ENCODE measurements around the gene SMAD4.

DNA sequence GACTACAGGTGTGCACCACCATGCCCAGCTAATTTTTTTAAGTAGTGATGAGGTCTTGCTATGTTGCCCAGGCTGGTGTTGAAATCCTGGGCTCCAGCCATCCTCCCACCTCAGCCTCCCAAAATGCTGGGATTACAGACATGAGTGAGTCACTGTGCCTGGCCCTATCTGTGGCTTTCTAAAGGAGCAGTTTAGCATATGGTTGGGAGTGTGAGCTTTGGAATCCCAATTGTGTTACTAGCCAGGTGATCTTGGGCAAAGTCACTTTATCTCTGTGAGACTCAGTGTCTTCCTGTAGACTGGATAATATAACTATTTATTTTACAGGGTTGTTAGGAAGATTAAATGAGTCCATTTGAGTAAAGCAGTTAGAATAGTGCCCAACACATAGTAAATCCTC, 19.8 kb upstream of the SMAD4 start:
- no peak for TF ChIP-seq CTCF (conservative IDR thresholded peaks at IDR 0.05; ENCODE audit: low read depth in 2 of 2)
- no peak for TF ChIP-seq REST (IDR thresholded peaks at IDR 0.05; ENCODE audit: unreplicated experiment)
- TF ChIP-seq POLR2AphosphoS5 (IDR thresholded peaks at IDR 0.05; ENCODE audit: low read depth), result no peak
- TF ChIP-seq CREB1 (CRISPR knock-in tag; IDR thresholded peaks at IDR 0.05; ENCODE audit: low read depth), result no peak
